Subcutaneous abdominal adipose tissue (tissue), 5 donors: Measurements from ENCODE around the gene DPYSL4.

ENCODE experiments used
- H3K27ac ChIP-seq: one replicate; pipeline ENCODE4 v1.7.0; 2013; ENCODE audit warnings: low read depth, mild to moderate bottlenecking, inconsistent platforms, low read length, moderate library complexity
- H3K27me3 ChIP-seq, 5 donors: one replicate each; pipeline ENCODE4 v1.7.0; 2013; ENCODE audit warnings: low read length in 5 of 5, inconsistent platforms in 1 of 5; ENCODE audit not compliant: control insufficient read depth in 5 of 5, insufficient read depth in 4 of 5
- H3K36me3 ChIP-seq, 5 donors: one replicate each; pipeline ENCODE4 v1.7.0; 2013; ENCODE audit warnings: low read length in 5 of 5; ENCODE audit not compliant: control insufficient read depth in 5 of 5, insufficient read depth in 5 of 5
- H3K4me1 ChIP-seq, 5 donors: one replicate each; pipeline ENCODE4 v1.7.0; 2013; ENCODE audit warnings: low read length in 5 of 5, mild to moderate bottlenecking in 3 of 5, moderate library complexity in 1 of 5; ENCODE audit not compliant: control insufficient read depth in 5 of 5, insufficient read depth in 5 of 5
- H3K4me3 ChIP-seq, 5 donors: one replicate each; pipeline ENCODE4 v1.7.0; 2013; ENCODE audit warnings: low read length in 5 of 5, low read depth in 1 of 5
- H3K9ac ChIP-seq, 5 donors: one replicate each; pipeline ENCODE4 v1.7.0; 2013; ENCODE audit warnings: low read length in 5 of 5, mild to moderate bottlenecking in 4 of 5, moderate library complexity in 3 of 5
- H3K9me3 ChIP-seq, 5 donors: one replicate each; pipeline ENCODE4 v1.7.0; 2013; ENCODE audit warnings: low read length in 5 of 5; ENCODE audit not compliant: control insufficient read depth in 5 of 5
- donor health status: healthy.
- donor health status: healthy.
- donor health status: healthy.
- donor health status: healthy.
- donor health status: healthy.

Gene DPYSL4

DNA sequence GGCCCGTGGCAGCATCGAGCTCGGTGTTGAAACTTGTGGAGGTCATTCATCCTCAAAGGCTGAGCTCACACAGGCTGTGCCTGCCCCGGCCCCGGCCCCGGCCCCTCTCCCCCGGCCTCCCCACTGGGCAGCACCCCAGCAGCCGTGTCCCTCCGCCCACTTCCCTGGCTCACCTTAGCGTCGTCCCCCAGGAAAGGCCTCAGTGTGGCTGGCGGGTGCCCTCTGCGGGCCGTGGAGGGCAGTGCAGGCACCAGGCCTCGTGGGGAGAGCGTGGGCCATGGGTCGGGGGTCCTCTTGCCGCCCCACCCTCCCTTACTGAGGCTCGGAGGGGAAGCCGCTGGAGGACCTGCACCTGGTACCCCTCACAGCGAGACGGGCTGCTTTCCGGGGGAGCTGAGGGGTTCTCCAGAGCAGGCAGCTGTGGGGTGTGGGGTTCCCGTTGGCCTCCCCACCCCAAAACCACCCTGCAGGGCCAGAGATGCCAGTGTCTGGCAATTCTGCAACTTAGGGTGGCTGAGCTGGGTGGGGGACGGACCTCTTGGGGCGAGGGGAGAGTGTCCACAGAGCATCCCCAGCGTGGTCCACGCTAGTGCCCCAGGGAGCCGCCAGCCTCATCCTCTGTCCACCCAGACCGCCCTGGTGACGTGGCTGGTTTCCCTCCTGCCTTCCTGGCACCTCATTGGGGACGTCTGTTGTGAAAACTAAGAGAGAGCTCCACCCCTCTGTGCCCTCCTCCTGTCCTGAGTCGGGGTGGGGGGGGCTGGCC lies 44.2 kb upstream of the DPYSL4 start:
- H3K36me3 ChIP-seq, result peaks cover 0 to 3% (median 0%) of the 10 kb centered on the region in 5 donors
- peaks cover 0 to 14% (median 7%) of the 10 kb centered on the region in 5 donors for H3K27me3 ChIP-seq
- H3K9me3 ChIP-seq, result no peaks in the 10 kb centered on the region
- H3K9ac ChIP-seq, result no peak overlapping the region
- peaks cover 0 to 3% (median 0%) of the 10 kb centered on the region in 5 donors for H3K4me1 ChIP-seq
- H3K4me3 ChIP-seq, result no peak overlapping the region
- no peak overlapping the region for H3K27ac ChIP-seq

DNA sequence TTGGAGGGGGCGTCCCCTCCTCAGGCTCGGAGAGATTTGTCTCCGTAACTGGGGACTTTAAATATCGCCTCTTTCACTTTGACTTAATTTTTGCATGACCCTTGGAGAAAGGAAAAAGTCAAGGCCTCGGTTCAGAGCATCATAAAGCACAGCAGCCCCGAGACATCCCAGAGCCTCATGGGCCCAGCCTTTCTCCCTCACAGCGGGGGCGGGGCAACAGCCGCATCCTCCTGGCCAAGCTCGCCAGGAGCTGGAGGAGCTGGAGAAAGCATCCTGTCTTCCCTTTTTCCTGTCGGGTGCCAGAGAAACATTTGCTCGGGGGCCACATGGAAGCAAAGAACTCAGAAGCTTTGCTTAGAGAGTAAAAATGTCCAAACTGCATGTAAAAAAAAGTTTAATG lies 43.6 kb upstream of the DPYSL4 start:
- H3K4me3 ChIP-seq, result no peak overlapping the region
- H3K4me1 ChIP-seq, result peaks cover 0 to 3% (median 0%) of the 10 kb centered on the region in 5 donors
- peaks cover 0 to 14% (median 7%) of the 10 kb centered on the region in 5 donors for H3K27me3 ChIP-seq
- H3K36me3 ChIP-seq, result peaks cover 0 to 6% (median 0%) of the 10 kb centered on the region in 5 donors
- no peak overlapping the region for H3K9ac ChIP-seq
- H3K27ac ChIP-seq, result no peak overlapping the region
- no peaks in the 10 kb centered on the region for H3K9me3 ChIP-seq

DNA sequence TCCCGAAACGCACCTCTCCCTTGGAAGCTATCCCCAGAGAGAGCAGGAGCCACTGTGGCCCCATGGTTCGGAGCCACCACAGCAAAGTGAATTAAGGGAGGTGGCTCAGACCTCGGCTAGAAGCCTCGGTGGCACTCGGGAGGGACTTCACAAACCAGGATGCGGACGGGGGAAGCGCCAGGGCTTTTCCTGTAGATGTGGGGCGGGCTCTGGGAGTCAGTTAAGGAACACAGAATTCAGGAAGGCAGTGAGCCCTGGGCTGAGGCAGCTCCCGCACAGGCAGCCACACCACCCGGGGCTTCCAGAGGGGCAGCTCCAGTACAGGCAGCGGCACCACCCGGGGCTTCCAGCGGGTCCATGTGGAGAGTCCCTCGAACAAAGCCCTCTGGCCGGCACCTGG lies 42.7 kb upstream of the DPYSL4 start:
- Histone ChIP-seq H3K9ac (no peak overlapping the region), H3K27me3 (peaks cover 0 to 14% (median 7%) of the 10 kb centered on the region in 5 donors), H3K27ac (no peak overlapping the region), H3K9me3 (no peaks in the 10 kb centered on the region), H3K4me1 (peaks cover 0 to 3% (median 0%) of the 10 kb centered on the region in 5 donors), H3K36me3 (peaks cover 0 to 7% (median 0%) of the 10 kb centered on the region in 5 donors), H3K4me3 (no peak overlapping the region)

DNA sequence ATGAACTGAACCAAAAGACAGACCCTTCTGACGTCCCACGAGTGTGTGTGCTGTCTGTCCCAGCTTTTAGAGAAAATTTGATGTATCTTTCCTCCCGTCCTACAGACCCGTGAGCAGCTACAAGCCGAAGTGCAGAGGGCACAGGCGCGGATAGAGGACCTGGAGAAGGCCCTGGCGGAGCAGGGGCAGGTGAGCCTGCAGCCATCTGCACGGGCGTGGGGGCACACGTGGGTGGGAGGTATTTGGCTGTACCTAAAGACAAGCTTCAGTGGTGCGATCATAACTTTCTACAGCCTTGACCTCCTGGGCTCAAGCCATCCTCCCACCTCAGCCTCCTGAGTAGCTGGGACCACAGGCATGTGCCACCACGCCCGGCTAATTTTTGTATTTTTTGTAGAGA lies 41.7 kb upstream of the DPYSL4 start:
- Histone ChIP-seq H3K27me3 (peaks cover 0 to 14% (median 7%) of the 10 kb centered on the region in 5 donors), H3K9me3 (no peaks in the 10 kb centered on the region), H3K4me1 (peaks cover 0 to 3% (median 0%) of the 10 kb centered on the region in 5 donors), H3K27ac (no peak overlapping the region), H3K4me3 (no peak overlapping the region), H3K36me3 (peaks cover 0 to 8% (median 0%) of the 10 kb centered on the region in 5 donors), H3K9ac (no peak overlapping the region)

- Histone ChIP-seq H3K9me3 (no peaks in the 10 kb centered on the region), H3K4me3 (no peak overlapping the region), H3K4me1 (peaks cover 0 to 3% (median 0%) of the 10 kb centered on the region in 5 donors), H3K36me3 (peaks cover 0 to 10% (median 2%) of the 10 kb centered on the region in 5 donors), H3K27ac (no peak overlapping the region), H3K9ac (no peak overlapping the region), H3K27me3 (peaks cover 0 to 14% (median 7%) of the 10 kb centered on the region in 5 donors)
Observed at GRCh38 chr10:132145521-132146185, 41.1 kb upstream of the DPYSL4 start.

- Histone ChIP-seq H3K4me3 (no peak overlapping the region), H3K36me3 (peaks cover 0 to 10% (median 4%) of the 10 kb centered on the region in 5 donors), H3K4me1 (peaks cover 0 to 3% (median 0%) of the 10 kb centered on the region in 5 donors), H3K9me3 (no peaks in the 10 kb centered on the region), H3K27ac (no peak overlapping the region), H3K27me3 (peaks cover 0 to 14% (median 7%) of the 10 kb centered on the region in 5 donors), H3K9ac (no peak overlapping the region)
Observed at GRCh38 chr10:132146271-132146671, 40.5 kb upstream of the DPYSL4 start.

GRCh38 chr10:132146941-132147915 lies 39.5 kb upstream of the DPYSL4 start:
- no peaks in the 10 kb centered on the region for H3K9me3 ChIP-seq
- peaks cover 0 to 14% (median 7%) of the 10 kb centered on the region in 5 donors for H3K27me3 ChIP-seq
- H3K36me3 ChIP-seq, result peaks cover 0 to 10% (median 4%) of the 10 kb centered on the region in 5 donors
- no peak overlapping the region for H3K9ac ChIP-seq
- H3K27ac ChIP-seq, result no peak overlapping the region
- H3K4me1 ChIP-seq, result peaks cover 0 to 3% (median 0%) of the 10 kb centered on the region in 5 donors
- no peak overlapping the region for H3K4me3 ChIP-seq

DNA sequence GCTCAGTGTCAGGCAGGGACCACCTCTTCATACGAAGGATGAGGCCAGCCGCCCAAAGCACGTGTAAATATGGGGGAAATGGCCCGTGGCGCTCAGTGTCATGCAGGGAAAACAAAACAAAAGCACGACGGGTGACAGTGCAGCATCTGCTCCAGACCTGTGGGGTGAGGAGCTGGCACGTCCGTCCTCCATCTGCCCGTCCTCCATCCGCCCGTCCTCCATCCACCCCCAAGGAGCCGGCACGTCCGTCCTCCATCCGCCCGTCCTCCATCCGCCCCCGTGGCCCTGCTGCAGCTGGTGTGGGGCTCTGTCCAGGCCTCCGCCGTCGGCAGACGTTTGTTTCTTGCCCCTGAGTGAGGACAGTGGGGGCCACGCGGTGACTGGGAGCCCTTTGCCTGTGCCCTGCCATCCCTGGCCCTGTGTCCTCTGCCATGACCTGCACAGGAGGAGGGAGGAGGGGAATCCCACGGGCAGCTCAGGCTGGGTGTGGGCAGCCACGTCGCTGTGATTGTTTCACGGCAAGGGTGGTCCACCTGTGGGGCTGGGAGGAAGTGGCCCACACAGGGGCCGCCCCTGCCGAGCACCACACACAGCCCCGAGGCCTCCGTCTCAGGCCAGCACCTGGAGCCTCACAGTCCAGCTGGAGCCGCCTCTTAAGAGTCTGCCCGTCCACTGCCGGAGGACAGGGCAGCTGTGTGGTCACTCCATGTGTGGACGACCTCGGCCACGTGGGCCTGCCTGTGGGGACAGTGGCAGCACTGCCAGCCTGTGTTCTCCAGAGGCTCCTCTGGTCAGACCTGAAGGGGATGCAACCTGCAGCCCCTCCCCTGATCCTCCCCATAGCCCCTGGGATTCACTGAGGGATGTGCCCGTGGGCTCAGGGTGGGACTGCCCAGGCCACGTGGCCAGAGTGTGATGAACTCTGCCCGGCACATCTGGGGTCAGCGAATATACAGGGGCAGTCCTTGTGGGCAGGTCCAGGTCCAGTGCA lies 38.2 kb upstream of the DPYSL4 start:
- peaks cover 0 to 10% (median 4%) of the 10 kb centered on the region in 5 donors for H3K36me3 ChIP-seq
- H3K4me3 ChIP-seq, result no peak overlapping the region
- H3K9me3 ChIP-seq, result no peaks in the 10 kb centered on the region
- no peak overlapping the region for H3K27ac ChIP-seq
- H3K9ac ChIP-seq, result no peak overlapping the region
- peaks cover 0 to 8% (median 2%) of the 10 kb centered on the region in 5 donors for H3K27me3 ChIP-seq
- no peaks in the 10 kb centered on the region for H3K4me1 ChIP-seq

GRCh38 chr10:132149271-132149670 lies 37.5 kb upstream of the DPYSL4 start:
- Histone ChIP-seq H3K9ac (no peak overlapping the region), H3K4me1 (no peaks in the 10 kb centered on the region), H3K4me3 (no peak overlapping the region), H3K27me3 (peaks cover 0 to 5% (median 0%) of the 10 kb centered on the region in 5 donors), H3K27ac (no peak overlapping the region), H3K9me3 (no peaks in the 10 kb centered on the region), H3K36me3 (peaks cover 0 to 15% (median 5%) of the 10 kb centered on the region in 5 donors)
